ENCODE data around the gene AFAP1.
A peak's percentile ranks its signal among the peaks of the same experiment; 100 is the strongest.

The AFAP1 gene

GRCh38 chr4:7967501-7968261 is 28.0 kb upstream of the AFAP1 start:
- DNase-seq: peak in 1 of 2 donors; percentile 18

GRCh38 chr4:7967063-7967440 is 27.4 kb upstream of the AFAP1 start:
- DNase-seq: no peak

GRCh38 chr4:7966281-7967062 is 26.8 kb upstream of the AFAP1 start:
- DNase-seq: no peak

- no peak for DNase-seq
Observed at GRCh38 chr4:7964890-7965662, 25.4 kb upstream of the AFAP1 start.

- no peak for DNase-seq
Observed at GRCh38 chr4:7964459-7964858, 24.8 kb upstream of the AFAP1 start.

GRCh38 chr4:7963691-7964090 is 24.0 kb upstream of the AFAP1 start:
- no peak for DNase-seq

- no peak for DNase-seq
Observed at GRCh38 chr4:7962609-7963508, 23.2 kb upstream of the AFAP1 start.

- peak in 1 of 2 donors; percentile 34 for DNase-seq
Observed at GRCh38 chr4:7960790-7961655, 21.4 kb upstream of the AFAP1 start.

GRCh38 chr4:7960017-7960789 is 20.5 kb upstream of the AFAP1 start:
- no peak for DNase-seq

- DNase-seq: no peak
Observed at GRCh38 chr4:7959078-7959477, 19.4 kb upstream of the AFAP1 start.

- DNase-seq: no peak
Observed at GRCh38 chr4:7956934-7957656, 17.4 kb upstream of the AFAP1 start.

- DNase-seq: no peak
Observed at GRCh38 chr4:7956270-7956808, 16.7 kb upstream of the AFAP1 start.

- DNase-seq: no peak
Observed at GRCh38 chr4:7955393-7955792, 15.7 kb upstream of the AFAP1 start.

GRCh38 chr4:7952615-7953014 is 13.0 kb upstream of the AFAP1 start:
- no peak for DNase-seq

GRCh38 chr4:7950301-7951092 is 10.8 kb upstream of the AFAP1 start:
- DNase-seq: no peak

- DNase-seq: no peak
Observed at GRCh38 chr4:7949759-7950158, 10.1 kb upstream of the AFAP1 start.

- DNase-seq: no peak
Observed at GRCh38 chr4:7947927-7948326, 8.3 kb upstream of the AFAP1 start.

GRCh38 chr4:7945709-7946380 is 6.2 kb upstream of the AFAP1 start:
- no peak for DNase-seq

Measured in inflammatory macrophage (primary cell).